Measurements from ENCODE around the gene KCNC1.

DNA sequence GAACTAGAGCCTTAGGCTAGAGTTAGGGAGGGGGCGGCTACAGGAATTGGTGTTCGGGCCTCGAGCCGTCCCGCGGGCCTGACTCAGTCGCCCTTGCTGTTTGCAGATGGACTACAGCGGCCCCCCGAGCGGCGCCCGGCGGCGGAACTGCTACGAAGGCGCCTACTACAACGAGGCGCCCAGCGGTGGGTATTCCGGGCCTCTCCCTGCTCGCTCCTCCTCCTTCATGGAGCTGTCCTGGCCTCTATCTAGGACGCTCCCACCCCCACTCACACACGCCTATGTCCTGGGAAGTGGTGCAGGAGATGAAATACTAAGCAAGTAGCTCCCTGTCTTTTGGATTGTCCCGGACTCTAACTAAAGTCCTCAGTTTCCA lies 13.8 kb upstream of the KCNC1 start:
- TF ChIP-seq, protein P1, sequence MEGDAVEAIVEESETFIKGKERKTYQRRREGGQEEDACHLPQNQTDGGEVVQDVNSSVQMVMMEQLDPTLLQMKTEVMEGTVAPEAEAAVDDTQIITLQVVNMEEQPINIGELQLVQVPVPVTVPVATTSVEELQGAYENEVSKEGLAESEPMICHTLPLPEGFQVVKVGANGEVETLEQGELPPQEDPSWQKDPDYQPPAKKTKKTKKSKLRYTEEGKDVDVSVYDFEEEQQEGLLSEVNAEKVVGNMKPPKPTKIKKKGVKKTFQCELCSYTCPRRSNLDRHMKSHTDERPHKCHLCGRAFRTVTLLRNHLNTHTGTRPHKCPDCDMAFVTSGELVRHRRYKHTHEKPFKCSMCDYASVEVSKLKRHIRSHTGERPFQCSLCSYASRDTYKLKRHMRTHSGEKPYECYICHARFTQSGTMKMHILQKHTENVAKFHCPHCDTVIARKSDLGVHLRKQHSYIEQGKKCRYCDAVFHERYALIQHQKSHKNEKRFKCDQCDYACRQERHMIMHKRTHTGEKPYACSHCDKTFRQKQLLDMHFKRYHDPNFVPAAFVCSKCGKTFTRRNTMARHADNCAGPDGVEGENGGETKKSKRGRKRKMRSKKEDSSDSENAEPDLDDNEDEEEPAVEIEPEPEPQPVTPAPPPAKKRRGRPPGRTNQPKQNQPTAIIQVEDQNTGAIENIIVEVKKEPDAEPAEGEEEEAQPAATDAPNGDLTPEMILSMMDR (IDR thresholded peaks at IDR 0.05): no peak
- no peak for TF ChIP-seq POLR2A (IDR thresholded peaks at IDR 0.05; ENCODE audit: low read depth)

Measured in esophagus muscularis mucosa (tissue), 3 donors.